H1 (cell line): ENCODE data around the gene ANO2. TPM values are rescaled to one million over a fixed set of nuclear protein-coding genes. Genes with fewer than 3 reads are reported as not detected.

Source experiments
- CTCF ChIA-PET: fragments of 300-600 bp; sonication (Branson Sonifier 250); formaldehyde crosslinking; loops from one replicate; lab custom pipeline; 2021; ENCODE audit not compliant: partially characterized antibody; lab: Charles Lee
- POLR2A ChIA-PET: fragments of 300-600 bp; sonication (Branson Sonifier 250); formaldehyde crosslinking; loops from one replicate; lab custom pipeline; 2021; ENCODE audit warnings: inconsistent platforms; ENCODE audit not compliant: partially characterized antibody; lab: Charles Lee
- DNase-seq, 2 experiments: peaks; one replicate each; pipeline versions ENCODE4 v3.0.0 to v3.0.0-alpha.2; 2010 to 2022; ENCODE audit warnings: low spot score in 2 of 2, low read depth in 1 of 2, mixed read lengths in 1 of 2
- FAIRE-seq: peaks from 2 replicates; lab custom pipeline; 2011; peaks lifted over from hg19 to GRCh38; lab: Jason Lieb, UNC
- H2AFZ ChIP-seq: 2 replicates; pipeline ENCODE4 v1.8.1; 2012; ENCODE audit warnings: low read length, inconsistent platforms
- H2AK5ac ChIP-seq: 2 replicates; pipeline ENCODE4 v1.6.1; 2013; ENCODE audit warnings: low read depth, low read length
- H2BK120ac ChIP-seq: replicated peaks from 2 replicates; pipeline ENCODE3; 2013; ENCODE audit warnings: low read depth, low read length, inconsistent platforms
- H2BK12ac ChIP-seq: 2 replicates; pipeline ENCODE4 v1.6.1; 2013; ENCODE audit warnings: low read depth, low read length
- H2BK15ac ChIP-seq: 2 replicates; pipeline ENCODE4 v1.6.1; 2013; ENCODE audit warnings: low read length
- H2BK20ac ChIP-seq: 2 replicates; pipeline ENCODE4 v1.6.1; 2013; ENCODE audit warnings: low read length
- H2BK5ac ChIP-seq: 2 replicates; pipeline ENCODE4 v1.6.1; 2013; ENCODE audit warnings: low read depth, low read length
- H3K14ac ChIP-seq: 2 replicates; pipeline ENCODE4 v1.6.1; 2013; ENCODE audit warnings: inconsistent platforms; ENCODE audit not compliant: insufficient read length
- H3K18ac ChIP-seq: 2 replicates; pipeline ENCODE4 v1.6.1; 2013; ENCODE audit warnings: low read length; ENCODE audit errors: extremely low read depth
- H3K23ac ChIP-seq: 2 replicates; pipeline ENCODE4 v1.6.1; 2013; ENCODE audit warnings: inconsistent platforms; ENCODE audit not compliant: insufficient read length
- H3K23me2 ChIP-seq: 2 replicates; pipeline ENCODE4 v1.6.1; 2013; ENCODE audit warnings: low read depth, low read length
- H3K27ac ChIP-seq: 2 replicates; pipeline ENCODE4 v1.6.1; 2011; ENCODE audit warnings: low read depth, low read length, inconsistent platforms
- H3K27me3 ChIP-seq, 4 experiments: replicated peaks in 1 of 4; 1 replicate in 1 of 4; 2 replicates in 3 of 4; pipeline versions ENCODE4 v1.6.1 to v1.8.1; 2011 to 2013; ENCODE audit warnings: low read length in 3 of 4, mild to moderate bottlenecking in 3 of 4, inconsistent platforms in 2 of 4, mixed read lengths in 2 of 4, moderate library complexity in 1 of 4; ENCODE audit not compliant: control insufficient read depth in 3 of 4, insufficient read depth in 3 of 4; ENCODE audit errors: extremely low read depth in 1 of 4
- H3K36me3 ChIP-seq, 4 experiments: 2 replicates each; pipeline versions ENCODE4 v1.6.1 to v1.8.1; 2011 to 2013; ENCODE audit warnings: mild to moderate bottlenecking in 4 of 4, low read length in 3 of 4, moderate library complexity in 2 of 4, control low read depth in 1 of 4, inconsistent platforms in 1 of 4; ENCODE audit not compliant: insufficient read depth in 4 of 4, control insufficient read depth in 2 of 4
- H3K4ac ChIP-seq: replicated peaks from 2 replicates; pipeline ENCODE3; 2013; ENCODE audit warnings: low read length, low read depth, mixed read lengths, inconsistent platforms; ENCODE audit not compliant: insufficient read length
- H3K4me1 ChIP-seq, 4 experiments: replicated peaks in 1 of 4; 1 replicate in 1 of 4; 2 replicates in 3 of 4; pipeline versions ENCODE4 v1.6.1 to v1.8.1; 2011 to 2013; ENCODE audit warnings: low read length in 3 of 4, inconsistent platforms in 2 of 4, mixed read lengths in 1 of 4; ENCODE audit not compliant: insufficient read depth in 4 of 4, control insufficient read depth in 3 of 4
- H3K4me2 ChIP-seq, 2 experiments: 2 replicates each; pipeline versions ENCODE4 v1.6.1 to v1.8.1; 2011 to 2013; ENCODE audit warnings: low read depth in 2 of 2, low read length in 2 of 2, control low read depth in 1 of 2, inconsistent platforms in 1 of 2, mild to moderate bottlenecking in 1 of 2; ENCODE audit not compliant: insufficient read depth in 1 of 2
- H3K4me3 ChIP-seq, 4 experiments: fragments of 200-600, 300-600 bp in 1 of 4; sonication (generic), shearing (Covaris generic), sonication (Bioruptor Twin) in 1 of 4; 2 replicates each; pipeline versions ENCODE4 v1.5.1 to v1.8.1; 2011 to 2016; ENCODE audit warnings: low read length in 4 of 4, low read depth in 3 of 4, control low read depth in 2 of 4, inconsistent platforms in 2 of 4, mild to moderate bottlenecking in 2 of 4, mixed read lengths in 1 of 4, moderate library complexity in 1 of 4; ENCODE audit not compliant: insufficient read depth in 2 of 4; ENCODE audit errors: extremely low read depth in 1 of 4
- H3K56ac ChIP-seq: replicated peaks from 2 replicates; pipeline ENCODE3; 2013; ENCODE audit warnings: low read depth, mild to moderate bottlenecking, mixed read lengths, low read length, inconsistent platforms; ENCODE audit not compliant: insufficient read length
- H3K79me1 ChIP-seq: 2 replicates; pipeline ENCODE4 v1.6.1; 2013; ENCODE audit warnings: low read depth, low read length, control low read depth
- H3K79me2 ChIP-seq, 2 experiments: 2 replicates each; pipeline versions ENCODE4 v1.6.1 to v1.8.1; 2012 to 2013; ENCODE audit warnings: low read length in 2 of 2, mild to moderate bottlenecking in 2 of 2, inconsistent platforms in 1 of 2; ENCODE audit not compliant: insufficient read depth in 2 of 2, control insufficient read depth in 1 of 2
- H3K9ac ChIP-seq, 4 experiments: replicated peaks in 1 of 4; 1 replicate in 1 of 4; 2 replicates in 3 of 4; pipeline versions ENCODE4 v1.6.1 to v1.8.1; 2011 to 2013; ENCODE audit warnings: low read depth in 3 of 4, low read length in 3 of 4, control low read depth in 2 of 4, mild to moderate bottlenecking in 2 of 4, moderate library complexity in 2 of 4, inconsistent platforms in 1 of 4; ENCODE audit errors: extremely low read depth in 1 of 4
- H3K9me3 ChIP-seq, 2 experiments: 2 replicates each; pipeline versions ENCODE4 v1.6.1 to v1.8.1; 2012 to 2013; ENCODE audit warnings: mild to moderate bottlenecking in 2 of 2, moderate library complexity in 2 of 2, control low read depth in 1 of 2, inconsistent platforms in 1 of 2, low read depth in 1 of 2, low read length in 1 of 2, mixed read lengths in 1 of 2; ENCODE audit not compliant: insufficient read depth in 2 of 2
- H4K20me1 ChIP-seq, 2 experiments: replicated peaks in 1 of 2; 2 replicates each; pipeline versions ENCODE3 to v1.8.1; 2011 to 2013; ENCODE audit warnings: inconsistent platforms in 2 of 2, low read length in 2 of 2, mild to moderate bottlenecking in 1 of 2; ENCODE audit not compliant: insufficient read depth in 2 of 2, control insufficient read depth in 1 of 2
- H4K5ac ChIP-seq: 2 replicates; pipeline ENCODE4 v1.6.1; 2013; ENCODE audit warnings: low read length, low read depth, mixed read lengths, inconsistent platforms; ENCODE audit not compliant: insufficient read length
- H4K8ac ChIP-seq: 2 replicates; pipeline ENCODE4 v1.8.0; 2013; ENCODE audit warnings: mild to moderate bottlenecking, moderate library complexity, low read length, inconsistent platforms; ENCODE audit not compliant: insufficient read depth; ENCODE audit errors: extremely low read depth
- H4K91ac ChIP-seq: replicated peaks from 2 replicates; pipeline ENCODE3; 2013; ENCODE audit warnings: low read length, mixed read lengths, inconsistent platforms; ENCODE audit not compliant: insufficient read length
- ATF2 ChIP-seq: IDR thresholded peaks from 2 replicates; pipeline ENCODE4 v1.6.1; 2012; ENCODE audit warnings: low read length, inconsistent platforms
- BACH1 ChIP-seq: IDR thresholded peaks from 2 replicates; pipeline ENCODE4 v1.6.1; 2012; ENCODE audit warnings: low read length, improper control_type of control experiment
- GTF2F1 ChIP-seq: IDR thresholded peaks from 2 replicates; pipeline ENCODE4 v1.6.1; 2012; ENCODE audit warnings: low read depth, low read length, improper control_type of control experiment, borderline replicate concordance
- JUN ChIP-seq: IDR thresholded peaks from 2 replicates; pipeline ENCODE4 v1.6.1; 2011; ENCODE audit warnings: low read depth, mild to moderate bottlenecking, improper control_type of control experiment, low read length
- MAX ChIP-seq: IDR thresholded peaks from 2 replicates; pipeline ENCODE4 v1.6.1; 2012; ENCODE audit warnings: inconsistent platforms
- POLR2A ChIP-seq, 2 experiments: IDR thresholded peaks; 1 replicate in 1 of 2; 2 replicates in 1 of 2; pipeline ENCODE4 v1.6.1; 2011; ENCODE audit warnings: low read depth in 2 of 2, low read length in 2 of 2, mild to moderate bottlenecking in 2 of 2; ENCODE audit errors: control extremely low read depth in 1 of 2
- POLR2AphosphoS5 ChIP-seq: IDR thresholded peaks from 2 replicates; pipeline ENCODE4 v1.6.1; 2011; ENCODE audit warnings: low read depth, low read length
- RFX5 ChIP-seq: IDR thresholded peaks from 2 replicates; pipeline ENCODE4 v1.6.1; 2011; ENCODE audit warnings: low read depth, low read length, improper control_type of control experiment, borderline replicate concordance
- RXRA ChIP-seq: IDR thresholded peaks from 2 replicates; pipeline ENCODE4 v1.6.1; 2011; ENCODE audit warnings: low read depth, mild to moderate bottlenecking, low read length, moderate library complexity; ENCODE audit not compliant: insufficient read depth
- SUZ12 ChIP-seq: fragments of 200-600 bp; sonication (generic); IDR thresholded peaks from 2 replicates; pipeline ENCODE4 v1.6.1; 2012; ENCODE audit warnings: mild to moderate bottlenecking, inconsistent platforms, low read length, moderate library complexity, mixed read lengths
- WGBS, 2 experiments: shearing (Covaris generic) in 1 of 2; methylation state at CpG; one replicate each; pipeline versions ENCODE4 v1.1.6 to v1.1.7; 2013 to 2015; ENCODE audit warnings: low lambda C conversion rate in 2 of 2, mixed read lengths in 2 of 2, inconsistent platforms in 1 of 2, low coverage in 1 of 2, missing lambda C conversion rate in 1 of 2; ENCODE audit not compliant: insufficient replicate concordance in 2 of 2, insufficient coverage in 1 of 2, insufficient read length in 1 of 2; ENCODE audit errors: extremely low coverage in 1 of 2, missing lambda C conversion rate in 1 of 2; 5-methylcytosine and 5-hydroxymethylcytosine counted together
- polyA plus RNA-seq, 7 experiments: library from polyadenylated mRNA; depleted of rRNA in 3 of 7; stranded (reverse) in 5 of 7; unstranded in 2 of 7; fragments of >200 nt in 5 of 7; fragments of 200-250 nt in 2 of 7; gene quantifications; 1 replicate in 5 of 7; 2 replicates in 1 of 7; 4 replicates in 1 of 7; pipeline versions ENCODE4 v1.2.1 to v1.2.3, GENCODE V29; 2011 to 2013; ENCODE audit warnings: missing spikeins in 2 of 7, mixed read lengths in 2 of 7
- total RNA-seq: library from RNA; stranded (reverse); fragmentation: NEBNext Ultra II Directional; extraction: Animal tissue kit (Norgen Biotek cat#: 25700); gene quantifications from 2 replicates; pipeline ENCODE4 v1.2.1, GENCODE V29; 2021

The ANO2 gene
- total and polyA plus RNA-seq, 2 of the 8 experiments (the other 6 are each of a cell fraction or from before 2014, with no cell fraction given) = 1.9 to 5.5 TPM

DNA sequence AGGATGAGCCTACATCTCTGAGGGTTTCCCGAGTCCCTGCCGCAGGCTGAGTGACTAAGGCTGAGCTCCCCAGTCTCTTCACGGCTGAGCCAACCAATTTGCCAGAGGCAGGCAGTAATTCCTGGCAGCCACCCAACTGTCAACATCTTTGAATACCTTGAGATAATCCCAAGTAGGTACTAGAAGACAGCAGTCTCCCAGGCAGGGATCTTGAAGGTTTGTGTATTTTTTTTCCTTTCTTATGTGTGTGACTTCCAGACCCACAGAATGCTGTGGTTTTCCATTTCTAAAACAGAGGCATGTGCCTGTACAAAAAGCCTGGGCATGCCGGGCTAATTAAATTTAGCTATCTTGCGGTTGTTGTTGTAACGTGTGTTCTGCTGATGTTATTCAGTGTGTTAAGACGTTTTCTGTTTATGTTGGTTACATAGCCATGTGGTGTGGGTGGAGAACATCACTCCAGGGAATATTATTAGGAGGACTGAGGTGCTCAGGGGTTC lies 155.5 kb downstream of the ANO2 start:
- H2BK120ac ChIP-seq = no peak overlapping the region
- no peak overlapping the region for H4K5ac ChIP-seq
- no peaks in the 10 kb centered on the region for H3K9me3 ChIP-seq
- H4K91ac ChIP-seq = no peak overlapping the region
- H3K18ac ChIP-seq = no peak overlapping the region
- DNase-seq = no peak
- H3K4ac ChIP-seq = no peak overlapping the region
- no peak overlapping the region for H2BK20ac ChIP-seq
- no peak overlapping the region for H3K27ac ChIP-seq
- no peak overlapping the region for H2AK5ac ChIP-seq
- H3K56ac ChIP-seq = no peak overlapping the region
- H3K9ac ChIP-seq = no peak overlapping the region
- H3K27me3 ChIP-seq = 0 out of 7 replicates have a peak, but pooled peaks cover 0 to 3% (median 0%) of the 10 kb centered on the region in 4 experiments
- H4K20me1 ChIP-seq = no peaks in the 10 kb centered on the region
- H3K4me1 ChIP-seq = no peaks in the 10 kb centered on the region
- WGBS, 2 experiments = 94% methylated on average over 7 of the region's 7 CpGs; no CpG with 5 or more reads in 1 of the 2 experiments
- no peak overlapping the region for H3K14ac ChIP-seq
- no peak overlapping the region for H4K8ac ChIP-seq
- ChIA-PET CTCF (interaction anchor here (1.1 to 12.8 kb wide), 6 partner anchors 12 to 46 kb away, joined by 3 to 134 read pairs (median 4); no protein-coding TSS in a partner anchor), POLR2A (no interaction called here)
- no peak overlapping the region for H2AFZ ChIP-seq
- no peak overlapping the region for H3K4me3 ChIP-seq
- H3K23me2 ChIP-seq = no peaks in the 10 kb centered on the region
- FAIRE-seq = no peak
- H3K4me2 ChIP-seq = no peak overlapping the region
- H3K23ac ChIP-seq = no peak overlapping the region
- H3K79me2 ChIP-seq = no peaks in the 10 kb centered on the region
- no peaks in the 10 kb centered on the region for H3K79me1 ChIP-seq
- no peak overlapping the region for H2BK15ac ChIP-seq
- H2BK5ac ChIP-seq = no peak overlapping the region
- no peak overlapping the region for H2BK12ac ChIP-seq
- H3K36me3 ChIP-seq = no peaks in the 10 kb centered on the region
- TF ChIP-seq MAX (no peak), SUZ12 (no peak), POLR2AphosphoS5 (no peak), RFX5 (no peak), ATF2 (no peak), POLR2A (IDR thresholded peaks at IDR 0.05; ENCODE audit: control extremely low read depth in 1 of 2, low read depth in 2 of 2, low read length in 2 of 2) (no peak), RXRA (no peak), GTF2F1 (no peak), JUN (no peak), BACH1 (no peak)
